HepG2 (cell line): ENCODE data around the gene LRRC28. TPM values are rescaled to one million over a fixed set of nuclear protein-coding genes. Genes with fewer than 3 reads are reported as not detected.

Experiments
- CREM ChIP-seq, 2 experiments: sonication (generic) in 1 of 2; formaldehyde crosslinking in 1 of 2; IDR thresholded peaks; 2 replicates each; pipeline versions ENCODE4 v1.4.0 to v1.6.1; 2016 to 2020; ENCODE audit warnings: antibody characterized with exemption in 1 of 2, mild to moderate bottlenecking in 1 of 2, missing genetic modification reagents in 1 of 2
- HMG20A ChIP-seq: IDR thresholded peaks from 2 replicates; pipeline ENCODE4 v1.6.1; 2016; ENCODE audit warnings: borderline replicate concordance
- MBNL3 ChIP-seq: fragments of 250-450 bp; sonication (Bioruptor Pico); conservative IDR thresholded peaks from 2 replicates; pipeline ENCODE4 v1.8.0; 2022; ENCODE audit warnings: mild to moderate bottlenecking, inconsistent platforms
- MTA1 ChIP-seq: sonication (generic); formaldehyde crosslinking; IDR thresholded peaks from 2 replicates; pipeline ENCODE4 v1.4.0; 2020; ENCODE audit warnings: missing genetic modification reagents, mild to moderate bottlenecking, borderline replicate concordance
- REPIN1 ChIP-seq: sonication (generic); formaldehyde crosslinking; IDR thresholded peaks from 2 replicates; pipeline ENCODE4 v1.8.0; 2022; ENCODE audit warnings: missing genetic modification reagents, low read depth, mild to moderate bottlenecking, borderline replicate concordance
- SNAPC5 ChIP-seq: sonication (generic); formaldehyde crosslinking; IDR thresholded peaks from 2 replicates; pipeline ENCODE4 v1.8.1; 2023; ENCODE audit warnings: mild to moderate bottlenecking, missing genetic modification reagents, borderline replicate concordance
- ZNF142 ChIP-seq: sonication (generic); formaldehyde crosslinking; IDR thresholded peaks from 2 replicates; pipeline ENCODE4 v1.4.0; 2020; ENCODE audit warnings: missing genetic modification reagents
- ZNF235 ChIP-seq: sonication (generic); formaldehyde crosslinking; IDR thresholded peaks from 2 replicates; pipeline ENCODE4 v1.8.1; 2023; ENCODE audit warnings: mild to moderate bottlenecking, missing genetic modification reagents, borderline replicate concordance
- ZNF354B ChIP-seq: sonication (generic); formaldehyde crosslinking; IDR thresholded peaks from 2 replicates; pipeline ENCODE4 v1.8.0; 2022; ENCODE audit warnings: mild to moderate bottlenecking, missing genetic modification reagents
- ZNF468 ChIP-seq: sonication (generic); formaldehyde crosslinking; IDR thresholded peaks from 2 replicates; pipeline ENCODE4 v1.8.0; 2022; ENCODE audit warnings: mild to moderate bottlenecking, moderate library complexity, missing genetic modification reagents
- ZNF790 ChIP-seq: sonication (generic); formaldehyde crosslinking; IDR thresholded peaks from 2 replicates; pipeline ENCODE4 v1.8.0; 2022; ENCODE audit warnings: missing genetic modification reagents, mild to moderate bottlenecking, borderline replicate concordance
- ZSCAN12 ChIP-seq: sonication (generic); formaldehyde crosslinking; IDR thresholded peaks from 2 replicates; pipeline ENCODE4 v1.9.0; 2021; ENCODE audit warnings: mild to moderate bottlenecking, missing genetic modification reagents
- polyA plus RNA-seq, 8 experiments: library from polyadenylated mRNA; depleted of rRNA in 3 of 8; stranded (reverse) in 7 of 8; unstranded in 1 of 8; fragments of >200 nt; fragmentation: Illumina TruSeq in 4 of 8; extraction: Trizol in 4 of 8; gene quantifications; 2 replicates each; pipeline versions ENCODE4 v1.2.1 to v1.2.3, GENCODE V29; 2011 to 2016; ENCODE audit warnings: low read depth in 4 of 8, missing spikeins in 1 of 8, mixed read lengths in 1 of 8; ENCODE audit not compliant: insufficient read depth in 1 of 8
- total RNA-seq, 5 experiments: library from RNA; depleted of rRNA; stranded (reverse); fragments of >200 nt; fragmentation: Illumina TruSeq; extraction: Trizol; gene quantifications; 2 replicates each; pipeline ENCODE4 v1.2.3, GENCODE V29; 2016; ENCODE audit warnings: low read depth in 1 of 5

Gene LRRC28
- total and polyA plus RNA-seq, 2 of the 13 experiments (the other 11 are each of a cell fraction or from before 2014, with no cell fraction given): 17.5 to 21.3 TPM

- TF ChIP-seq ZNF142 (no peak), HMG20A (CRISPR knock-in tag) (0 out of 2 replicates have a peak, but pooled peaks have one; percentile 24), SNAPC5 (CRISPR knock-in tag) (no peak), ZNF235 (no peak), CREM (IDR thresholded peaks at IDR 0.05) (peak; percentile 35; the same call in 1 of the 2 replicates), CREM (CRISPR knock-in tag; IDR thresholded peaks at IDR 0.05) (no peak), ZNF468 (CRISPR knock-in tag) (no peak), REPIN1 (no peak), ZNF354B (CRISPR knock-in tag) (no peak), ZSCAN12 (CRISPR knock-in tag) (no peak), ZNF790 (CRISPR knock-in tag) (no peak), MBNL3 (no peak), MTA1 (CRISPR knock-in tag) (no peak)
- TF ChIP-seq, all 625 proteins: peak for 23
These were observed 91.9 kb downstream of the LRRC28 start (continued) for GRCh38 chr15:99343208-99343607.
